Progenitor cell of endocrine pancreas (in vitro differentiated cells): ENCODE results near the gene TTC24. TPM values are rescaled to one million over a fixed set of nuclear protein-coding genes. Genes with fewer than 3 reads are reported as not detected.
A peak's percentile ranks its signal among the peaks of the same experiment; 100 is the strongest.

ENCODE experiments used
- DNase-seq: peaks from one replicate; pipeline ENCODE4 v3.0.0; 2021; ENCODE audit warnings: low spot score; ENCODE audit not compliant: unreplicated experiment
- H3K27ac Mint-ChIP-seq: 2 replicates; pipeline ENCODE4 v1.8.0; 2021; ENCODE audit warnings: mild to moderate bottlenecking, moderate library complexity, mixed read lengths
- H3K27me3 Mint-ChIP-seq: 2 replicates; pipeline ENCODE4 v1.8.0; 2021; ENCODE audit warnings: mixed read lengths
- H3K36me3 Mint-ChIP-seq: 2 replicates; pipeline ENCODE4 v1.8.0; 2022; ENCODE audit warnings: mixed read lengths; ENCODE audit not compliant: insufficient read depth
- H3K4me1 Mint-ChIP-seq: 2 replicates; pipeline ENCODE4 v1.8.0; 2021; ENCODE audit warnings: low read depth, mixed read lengths
- H3K4me3 Mint-ChIP-seq: 2 replicates; pipeline ENCODE4 v1.8.0; 2021; ENCODE audit warnings: low read depth, mild to moderate bottlenecking, moderate library complexity, mixed read lengths
- H3K9me3 Mint-ChIP-seq: 2 replicates; pipeline ENCODE4 v1.8.0; 2021; ENCODE audit warnings: low read depth, mixed read lengths
- CTCF ChIP-seq: fragments of 200-600 bp; sonication (generic); IDR thresholded peaks from one replicate; pipeline ENCODE4 v1.5.0; 2021; ENCODE audit warnings: antibody characterized with exemption, mild to moderate bottlenecking; ENCODE audit not compliant: unreplicated experiment
- total RNA-seq: library from RNA; stranded (reverse); gene quantifications from 2 replicates; pipeline ENCODE4 v1.2.1, GENCODE V29; 2021

Gene TTC24
- total RNA-seq, 1 donor from 2014 or later, result not detected

- Mint-ChIP-seq H3K27ac (peak overlapping the region; percentile 45), H3K4me3 (no peak overlapping the region), H3K36me3 (no peaks in the 10 kb centered on the region), H3K4me1 (peaks cover 5% of the 10 kb centered on the region), H3K9me3 (no peaks in the 10 kb centered on the region), H3K27me3 (peaks cover 11% of the 10 kb centered on the region)
- TF ChIP-seq CTCF, result no peak
- DNase-seq, result no peak
Measured at GRCh38 chr1:156581661-156582387, 2.3 kb downstream of the TTC24 start.

DNA sequence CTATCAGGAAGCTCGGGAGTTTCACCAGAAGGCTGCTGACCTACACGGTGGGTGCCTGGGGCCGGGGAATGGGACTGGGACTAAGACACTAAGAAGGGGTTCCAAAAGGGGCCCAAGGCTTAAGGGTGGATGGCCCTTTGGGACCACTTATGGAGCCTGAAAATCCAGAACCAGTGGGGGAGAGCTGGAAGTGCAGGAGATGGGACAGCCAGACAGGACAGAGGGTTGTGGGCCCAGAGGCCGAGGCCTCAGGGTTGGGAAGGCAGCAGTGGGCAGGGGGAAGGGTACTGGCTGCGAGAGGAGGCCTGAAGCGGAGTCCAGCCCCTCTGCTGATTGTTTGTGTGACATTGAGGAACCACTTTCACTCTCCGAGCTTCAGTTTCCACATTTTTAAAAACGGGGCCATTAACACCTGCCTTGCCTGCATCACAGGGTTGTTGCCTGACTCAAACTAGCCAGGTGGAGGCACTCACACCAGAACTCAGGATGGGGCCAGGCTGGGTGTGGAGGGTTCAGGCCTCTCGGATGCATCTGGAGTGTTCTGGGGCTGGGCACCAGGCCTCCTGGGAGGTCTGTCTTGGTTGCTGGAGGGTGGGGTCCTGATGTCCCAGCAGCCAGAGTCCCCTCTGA lies 3.0 kb downstream of the TTC24 start:
- DNase-seq, result no peak
- H3K4me1 Mint-ChIP-seq, result peaks cover 5% of the 10 kb centered on the region
- TF ChIP-seq CTCF, result no peak
- no peaks in the 10 kb centered on the region for H3K36me3 Mint-ChIP-seq
- H3K27me3 Mint-ChIP-seq, result peaks cover 11% of the 10 kb centered on the region
- H3K9me3 Mint-ChIP-seq, result no peaks in the 10 kb centered on the region
- no peak overlapping the region for H3K4me3 Mint-ChIP-seq
- no peak overlapping the region for H3K27ac Mint-ChIP-seq

GRCh38 chr1:156583821-156584622 lies 4.5 kb downstream of the TTC24 start:
- Mint-ChIP-seq H3K36me3 (no peaks in the 10 kb centered on the region), H3K27me3 (peaks cover 11% of the 10 kb centered on the region), H3K9me3 (no peaks in the 10 kb centered on the region), H3K27ac (no peak overlapping the region), H3K4me3 (peak overlapping the region; percentile 45), H3K4me1 (peaks cover 2% of the 10 kb centered on the region)
- peak; percentile 92 for TF ChIP-seq CTCF
- DNase-seq, result peak; percentile 55

DNA sequence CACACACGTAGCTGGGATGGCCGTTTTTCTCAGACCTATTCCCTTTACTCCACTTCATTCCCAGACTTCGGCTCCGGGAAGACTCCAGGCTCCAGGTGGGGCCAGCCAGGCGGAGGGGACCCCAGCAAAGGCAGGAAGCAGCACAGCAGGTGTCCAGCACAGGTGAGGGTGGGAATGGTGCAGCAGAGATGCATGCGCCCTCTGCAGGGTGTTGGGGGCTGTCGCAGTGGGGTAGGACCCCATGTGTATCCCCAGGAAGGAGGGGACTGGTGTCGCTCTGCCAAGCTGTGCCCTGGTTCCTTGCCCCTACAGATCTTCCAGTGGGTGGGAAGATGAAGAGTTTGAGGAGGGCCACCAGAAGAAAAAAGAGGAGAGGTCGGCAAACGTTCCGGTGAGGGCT lies 5.3 kb downstream of the TTC24 start:
- no peaks in the 10 kb centered on the region for H3K9me3 Mint-ChIP-seq
- no peak overlapping the region for H3K27ac Mint-ChIP-seq
- peak; percentile 36 for DNase-seq
- TF ChIP-seq CTCF, result peak; percentile 69
- no peak overlapping the region for H3K4me3 Mint-ChIP-seq
- H3K4me1 Mint-ChIP-seq, result peaks cover 2% of the 10 kb centered on the region
- peaks cover 11% of the 10 kb centered on the region for H3K27me3 Mint-ChIP-seq
- H3K36me3 Mint-ChIP-seq, result no peaks in the 10 kb centered on the region

- Mint-ChIP-seq H3K4me3 (no peak overlapping the region), H3K27me3 (peaks cover 9% of the 10 kb centered on the region), H3K4me1 (peaks cover 5% of the 10 kb centered on the region), H3K36me3 (no peaks in the 10 kb centered on the region), H3K27ac (no peak overlapping the region), H3K9me3 (no peaks in the 10 kb centered on the region)
- no peak for DNase-seq
- no peak for TF ChIP-seq CTCF
Measured at GRCh38 chr1:156586323-156586722, 6.8 kb downstream of the TTC24 start.
